ENCODE data around the gene PDZD2.

DNA sequence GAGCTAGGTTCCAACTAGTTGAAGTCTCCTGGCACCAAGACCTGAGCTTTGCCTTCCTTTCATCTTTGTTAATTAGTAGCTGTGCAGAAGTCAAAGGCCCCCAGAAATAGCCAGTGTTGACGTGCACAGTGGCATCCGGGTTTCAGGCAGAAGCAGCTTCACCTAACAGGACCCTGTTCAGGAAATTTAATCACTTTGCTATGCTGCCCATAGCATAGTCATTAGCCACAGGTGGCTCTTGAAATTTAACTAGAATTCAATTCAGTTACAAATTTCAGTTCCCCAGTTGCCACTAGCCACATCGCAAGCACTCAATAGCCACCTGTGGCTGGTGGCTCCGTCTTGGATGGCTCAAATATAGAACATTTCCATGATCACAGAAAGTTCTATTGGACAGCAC, 356.1 kb downstream of the PDZD2 start:
- TF ChIP-seq, protein P1, sequence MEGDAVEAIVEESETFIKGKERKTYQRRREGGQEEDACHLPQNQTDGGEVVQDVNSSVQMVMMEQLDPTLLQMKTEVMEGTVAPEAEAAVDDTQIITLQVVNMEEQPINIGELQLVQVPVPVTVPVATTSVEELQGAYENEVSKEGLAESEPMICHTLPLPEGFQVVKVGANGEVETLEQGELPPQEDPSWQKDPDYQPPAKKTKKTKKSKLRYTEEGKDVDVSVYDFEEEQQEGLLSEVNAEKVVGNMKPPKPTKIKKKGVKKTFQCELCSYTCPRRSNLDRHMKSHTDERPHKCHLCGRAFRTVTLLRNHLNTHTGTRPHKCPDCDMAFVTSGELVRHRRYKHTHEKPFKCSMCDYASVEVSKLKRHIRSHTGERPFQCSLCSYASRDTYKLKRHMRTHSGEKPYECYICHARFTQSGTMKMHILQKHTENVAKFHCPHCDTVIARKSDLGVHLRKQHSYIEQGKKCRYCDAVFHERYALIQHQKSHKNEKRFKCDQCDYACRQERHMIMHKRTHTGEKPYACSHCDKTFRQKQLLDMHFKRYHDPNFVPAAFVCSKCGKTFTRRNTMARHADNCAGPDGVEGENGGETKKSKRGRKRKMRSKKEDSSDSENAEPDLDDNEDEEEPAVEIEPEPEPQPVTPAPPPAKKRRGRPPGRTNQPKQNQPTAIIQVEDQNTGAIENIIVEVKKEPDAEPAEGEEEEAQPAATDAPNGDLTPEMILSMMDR (IDR thresholded peaks at IDR 0.05) = no peak
- TF ChIP-seq POLR2A (IDR thresholded peaks at IDR 0.05) = no peak

Data from testis (tissue), 2 donors.